IPS-11a (cell line): Measurements from ENCODE around the gene SH3PXD2B.
"Not testable (repeated sequence)": the region's sequence is repeated elsewhere in the genome, so short reads cannot be mapped to it uniquely, and the experiment has no call there.

Source experiments
- H3K4me3 ChIP-seq: one replicate; pipeline ENCODE4 v1.5.1; 2013; ENCODE audit warnings: low read depth, low read length, control low read depth

SH3PXD2B gene

DNA sequence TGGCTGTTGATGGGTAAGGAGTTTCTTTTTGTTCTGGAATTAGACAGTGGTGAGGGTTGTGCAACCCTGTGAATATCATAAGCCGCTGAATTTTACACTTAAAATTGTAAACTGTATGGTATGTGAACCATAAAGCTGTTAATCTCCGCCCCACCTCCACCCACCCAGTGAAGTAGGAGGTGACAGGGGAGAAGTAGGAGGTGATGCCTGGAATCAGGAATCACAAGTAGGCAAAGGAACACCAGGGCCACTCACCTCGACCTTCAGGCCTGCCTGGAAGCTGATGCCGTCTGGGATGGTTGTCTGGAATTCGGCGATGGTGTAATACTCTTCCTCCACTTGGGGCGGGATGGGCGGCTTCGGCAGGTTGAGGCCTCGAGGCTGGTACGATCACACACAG lies 108.4 kb downstream of the SH3PXD2B start:
- no peak overlapping the region for H3K4me3 ChIP-seq

DNA sequence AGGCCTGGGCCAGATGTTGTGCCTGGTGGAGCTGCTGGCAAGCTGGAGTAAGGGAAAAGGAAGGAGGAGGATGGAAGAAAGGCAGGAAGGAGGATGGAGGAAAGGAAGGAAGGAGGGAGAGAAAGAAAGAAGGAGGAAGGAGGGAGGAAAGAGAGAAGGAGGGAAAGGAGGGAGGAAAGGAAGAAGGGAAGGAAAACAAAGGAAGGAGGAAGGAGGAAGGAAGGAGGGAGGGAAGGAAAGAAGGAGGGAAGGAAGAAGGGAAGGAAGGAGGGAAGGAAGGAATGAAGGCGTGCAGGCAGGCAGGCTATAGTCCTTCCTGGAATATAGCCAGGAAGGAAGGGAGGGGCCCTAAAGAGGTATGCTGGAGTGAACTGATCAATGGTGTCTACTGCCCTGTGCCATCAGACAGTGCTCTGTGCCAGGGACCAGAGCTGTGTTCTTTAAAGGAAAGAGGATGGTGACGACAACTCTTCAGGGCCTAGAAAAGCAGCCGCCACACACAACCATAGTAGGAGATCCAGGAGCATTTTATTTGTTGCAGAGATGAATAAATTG lies 109.4 kb downstream of the SH3PXD2B start:
- no peak overlapping the region for H3K4me3 ChIP-seq

DNA sequence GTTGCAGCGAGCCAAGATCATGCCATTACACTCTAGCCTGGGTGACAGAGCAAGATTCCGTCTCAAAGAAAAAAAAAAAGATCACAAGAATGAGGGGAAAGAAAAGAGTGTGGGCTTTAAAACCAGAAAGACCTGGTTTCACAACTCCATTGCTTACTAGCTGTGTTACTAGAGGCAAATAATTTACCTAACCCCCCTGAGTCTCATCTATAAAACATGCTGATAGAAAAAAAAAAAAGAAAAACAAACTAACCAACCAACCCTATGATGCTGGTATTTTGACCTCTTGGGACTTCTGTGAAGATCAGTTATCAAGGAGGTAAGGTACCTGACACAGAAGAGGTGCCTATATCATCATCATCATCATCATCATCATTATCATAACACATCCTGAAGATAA lies 110.6 kb downstream of the SH3PXD2B start:
- no peak overlapping the region for H3K4me3 ChIP-seq

DNA sequence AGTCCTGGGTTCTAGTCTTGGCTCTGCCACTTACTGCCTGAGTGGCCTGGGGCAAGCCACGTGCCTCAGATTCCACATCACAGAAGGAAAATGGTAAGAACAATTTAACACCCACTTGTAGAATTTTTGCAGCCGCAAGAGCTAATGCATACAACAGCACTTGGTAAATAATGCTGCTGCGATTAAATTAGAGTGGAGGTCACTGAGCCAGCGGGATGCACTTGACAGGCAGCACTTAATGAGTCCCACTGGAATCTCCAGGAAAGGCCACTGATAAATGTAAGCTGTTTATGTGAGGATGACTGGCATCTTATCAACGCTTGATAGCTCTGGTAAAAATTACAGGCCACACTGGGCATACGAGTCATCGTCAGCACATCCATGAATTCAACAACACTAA lies 111.4 kb downstream of the SH3PXD2B start:
- no peak overlapping the region for H3K4me3 ChIP-seq

DNA sequence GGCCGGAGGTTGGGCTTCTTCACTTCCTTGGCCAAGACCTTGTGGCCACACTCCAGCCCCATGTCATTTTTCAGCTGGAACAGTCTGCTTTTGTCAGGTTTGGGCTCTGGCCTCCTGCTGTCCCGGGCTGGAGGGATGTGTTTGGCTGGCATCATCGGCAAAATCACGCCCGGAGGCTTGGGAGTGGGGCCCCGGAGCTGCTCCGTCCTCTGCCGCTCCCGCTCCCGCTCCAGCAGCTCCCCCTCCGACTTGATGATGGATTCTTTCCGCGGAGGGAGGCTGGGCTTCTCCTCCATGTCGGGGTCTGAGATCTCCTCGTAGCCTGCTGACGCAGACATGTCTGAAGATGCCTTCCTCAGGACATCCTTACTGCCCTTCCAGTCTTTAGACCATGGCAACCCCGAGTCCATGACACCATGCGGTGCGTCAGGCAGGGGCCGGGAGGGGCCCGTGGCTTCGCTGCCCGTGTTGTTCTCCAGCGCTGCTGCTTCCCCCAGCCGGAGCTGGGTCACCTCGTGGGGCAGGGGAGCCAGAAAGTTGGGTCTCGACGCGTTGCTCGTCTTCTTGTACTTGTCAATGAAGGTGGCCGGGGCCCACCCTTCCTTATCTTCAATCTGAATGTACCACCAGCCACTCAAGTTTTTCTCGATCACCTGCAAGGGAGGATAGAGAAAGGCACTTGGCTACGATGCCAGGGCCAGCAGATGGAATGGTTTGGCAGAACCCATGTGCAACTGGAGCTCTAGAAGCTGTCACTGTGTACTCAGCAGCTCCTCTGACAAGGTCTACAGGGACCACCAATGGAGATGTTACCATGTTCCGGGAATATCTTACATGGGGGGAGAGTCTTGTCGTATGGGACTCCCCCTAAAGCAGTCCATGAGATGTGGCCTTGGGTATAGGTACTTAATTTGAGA lies 114.8 kb downstream of the SH3PXD2B start:
- H3K4me3 ChIP-seq, result no peak overlapping the region

DNA sequence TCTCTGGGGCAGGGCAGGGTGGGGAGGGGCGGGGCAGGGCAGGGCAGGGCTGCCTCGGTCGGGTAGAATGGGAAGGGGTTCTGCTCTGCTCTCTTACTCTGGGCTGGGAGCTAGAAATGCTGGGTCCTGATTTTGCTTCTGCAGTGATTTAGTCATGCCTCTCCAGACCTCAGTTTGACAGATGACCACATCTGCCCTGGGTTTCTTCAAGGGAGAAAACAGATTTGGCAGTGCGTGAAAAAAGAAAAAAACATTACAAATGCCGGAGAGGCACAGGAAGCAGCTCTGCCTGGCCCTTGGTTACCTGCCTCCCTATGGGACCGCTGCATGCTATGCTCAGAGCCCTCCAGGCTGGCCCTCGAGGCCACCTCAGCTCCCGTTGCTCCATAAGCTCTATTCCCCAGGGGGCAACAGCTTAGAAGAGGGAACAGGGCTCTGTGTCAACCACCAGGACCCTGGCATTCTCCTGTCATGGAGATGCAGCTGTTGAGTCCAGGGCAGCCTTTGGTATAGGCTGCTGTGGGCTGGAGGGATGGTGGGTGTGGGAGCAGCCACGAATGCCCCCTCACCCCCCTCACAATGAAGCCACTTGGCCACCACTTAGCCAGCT lies 117.5 kb downstream of the SH3PXD2B start:
- no peak overlapping the region for H3K4me3 ChIP-seq

DNA sequence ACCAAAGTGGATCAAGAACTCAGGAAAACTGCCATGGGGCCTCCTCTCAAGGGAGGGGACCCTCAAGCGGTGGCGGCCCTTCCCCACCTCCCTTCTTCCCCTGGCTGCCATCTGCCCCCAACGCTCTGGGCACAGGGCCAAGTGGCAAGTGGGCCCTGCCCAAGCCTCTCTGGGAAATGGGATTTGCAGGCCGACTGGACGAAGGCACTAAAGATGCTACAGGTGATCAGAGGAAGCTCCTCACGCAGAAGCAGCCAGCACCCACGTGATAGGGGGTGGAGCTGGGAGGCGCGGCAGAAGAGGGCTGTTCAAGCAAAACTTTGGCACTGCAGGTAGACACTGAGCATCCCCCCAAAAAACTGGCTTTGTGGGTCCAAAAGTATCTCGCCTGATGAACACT lies 118.1 kb downstream of the SH3PXD2B start:
- no peak overlapping the region for H3K4me3 ChIP-seq

DNA sequence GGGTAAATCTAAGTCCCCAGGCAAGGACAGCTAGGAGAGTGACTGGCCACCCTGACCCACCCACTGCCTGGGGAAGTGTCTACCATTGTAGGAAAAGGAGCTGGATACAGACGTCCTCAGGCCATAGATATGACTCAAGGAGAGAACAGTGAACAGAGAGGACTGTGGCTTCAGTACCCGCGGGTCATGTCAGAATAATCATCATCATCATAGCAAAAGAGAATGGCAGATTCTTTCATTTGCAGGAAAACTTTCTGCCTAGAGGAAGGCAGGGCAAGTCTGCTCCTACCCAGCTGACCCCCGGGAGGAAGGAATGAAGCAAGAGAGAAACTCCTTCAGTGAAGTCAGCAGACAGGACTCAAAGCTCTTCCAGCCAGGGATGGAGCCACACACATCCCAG lies 118.6 kb downstream of the SH3PXD2B start:
- no peak overlapping the region for H3K4me3 ChIP-seq

DNA sequence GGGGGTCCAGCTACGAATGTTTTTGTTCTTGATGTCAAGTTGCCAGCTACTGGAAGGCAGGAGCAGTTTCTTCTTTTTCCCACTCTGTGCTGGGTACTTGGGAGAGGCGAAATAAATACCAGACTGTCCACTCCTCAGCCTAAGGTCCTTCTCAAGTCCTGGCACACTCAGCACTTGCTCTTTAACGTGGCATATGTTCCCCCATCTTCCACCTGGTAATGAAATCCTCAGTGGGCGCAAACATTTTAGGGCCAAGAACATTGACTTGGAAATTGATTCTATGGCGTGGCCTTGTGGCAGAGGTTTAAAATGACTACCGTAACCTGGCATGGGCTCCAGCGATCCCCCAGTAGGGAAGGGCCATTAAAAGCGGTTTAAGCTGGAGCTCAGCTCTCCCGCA lies 119.7 kb downstream of the SH3PXD2B start:
- no peak overlapping the region for H3K4me3 ChIP-seq

DNA sequence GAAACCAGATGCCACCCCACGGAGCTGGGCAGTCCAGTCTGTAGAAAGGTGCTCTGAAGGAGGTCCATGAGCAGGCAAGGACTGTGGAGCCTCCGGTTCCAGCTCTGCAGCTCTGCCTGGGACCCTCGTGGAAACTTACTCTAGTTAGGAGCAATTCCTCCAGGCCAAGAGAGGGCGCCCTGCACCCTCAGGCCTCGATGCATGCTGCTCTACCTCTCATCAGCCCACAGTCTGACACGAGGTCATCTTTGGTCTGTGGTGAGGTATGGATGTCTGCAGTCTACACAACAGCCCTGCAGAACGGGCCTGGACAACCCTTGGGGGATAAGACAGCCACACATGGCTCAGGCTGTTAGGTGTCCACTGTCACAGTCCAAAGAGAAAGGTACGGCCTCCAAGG lies 120.1 kb downstream of the SH3PXD2B start:
- no peak overlapping the region for H3K4me3 ChIP-seq

DNA sequence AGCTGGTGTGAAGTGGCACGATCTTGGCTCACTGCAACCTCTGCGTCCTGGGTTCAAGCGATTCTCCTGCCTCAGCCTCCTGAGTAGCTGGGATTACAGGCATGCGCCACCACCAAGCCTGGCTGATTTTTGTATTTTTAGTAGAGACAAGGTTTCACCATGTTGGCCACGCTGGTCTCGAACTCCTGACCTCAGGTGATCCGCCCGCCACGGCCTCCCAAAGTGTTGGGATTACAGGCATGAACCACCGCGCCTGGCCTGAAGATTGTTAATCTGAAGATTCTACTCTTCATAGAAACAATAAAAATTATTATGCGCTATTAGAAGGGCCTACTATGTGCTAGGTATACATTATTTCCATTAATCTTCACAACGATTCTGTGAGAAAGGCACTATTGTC lies 127.4 kb downstream of the SH3PXD2B start:
- H3K4me3 ChIP-seq, result not testable (repeated sequence)

DNA sequence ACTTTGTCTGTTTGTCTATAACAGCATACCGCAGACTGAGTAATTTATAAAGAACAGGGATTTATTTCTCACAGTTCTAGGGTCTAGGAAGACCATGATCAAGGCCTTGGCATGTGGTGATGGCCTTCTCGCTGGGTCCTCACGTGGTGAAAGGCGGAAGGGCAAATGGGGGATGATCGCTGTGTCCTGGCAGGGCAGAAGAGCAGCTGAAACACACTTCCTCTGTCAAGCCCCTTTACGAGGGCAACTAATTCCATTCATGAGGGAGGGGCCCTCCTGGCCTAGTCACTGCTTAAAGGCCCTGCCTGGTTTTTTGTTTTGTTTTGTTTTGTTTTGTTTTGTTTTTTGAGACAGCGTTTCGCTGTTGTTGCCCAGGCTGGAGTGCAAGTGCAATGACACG lies 128.9 kb downstream of the SH3PXD2B start:
- no peak overlapping the region for H3K4me3 ChIP-seq

DNA sequence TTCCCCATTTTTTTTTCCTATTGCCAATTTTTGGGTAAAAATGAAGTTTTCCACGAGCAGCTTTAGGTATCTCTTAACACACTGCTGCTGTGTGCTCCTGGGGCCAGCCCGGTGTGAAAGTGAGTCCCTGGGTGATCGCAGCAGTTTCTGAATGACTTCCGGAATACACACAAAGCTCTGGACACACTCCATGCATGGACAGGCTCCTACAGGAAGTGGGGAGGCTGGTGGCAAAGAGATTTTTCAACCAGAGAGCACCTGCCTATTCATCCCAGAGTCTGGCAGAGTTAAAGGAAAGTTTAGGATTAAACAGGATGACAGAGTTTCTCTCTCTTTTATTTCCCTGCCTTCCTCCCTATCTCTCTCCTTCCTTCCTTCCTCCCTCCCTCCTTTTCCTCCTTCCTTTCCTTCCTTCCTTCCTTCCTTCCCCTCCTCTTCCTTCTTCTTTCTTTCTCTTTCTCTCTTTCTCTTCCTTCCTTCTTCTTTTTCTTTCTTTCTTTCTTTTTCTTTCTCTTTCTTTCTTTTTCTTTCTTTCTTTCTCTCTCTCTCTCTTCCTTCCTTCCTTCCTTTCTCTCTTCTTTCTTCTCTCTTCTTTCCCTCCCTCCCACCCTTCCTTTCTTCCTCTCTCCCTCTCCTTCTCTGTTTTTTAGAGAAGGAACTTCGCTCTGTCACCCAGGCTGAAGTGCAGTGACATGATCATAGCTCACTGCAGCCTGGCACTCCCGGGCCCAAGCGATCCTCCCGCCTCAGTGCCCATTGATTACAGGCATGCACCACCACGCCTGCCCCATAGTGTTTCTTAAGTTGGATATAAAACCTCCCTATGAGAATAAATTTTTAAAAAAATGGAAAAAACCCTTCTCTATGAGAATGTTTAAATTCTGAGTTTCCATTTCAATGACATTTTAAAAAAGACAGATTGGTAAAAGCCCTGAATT lies 132.0 kb downstream of the SH3PXD2B start:
- no peak overlapping the region for H3K4me3 ChIP-seq

DNA sequence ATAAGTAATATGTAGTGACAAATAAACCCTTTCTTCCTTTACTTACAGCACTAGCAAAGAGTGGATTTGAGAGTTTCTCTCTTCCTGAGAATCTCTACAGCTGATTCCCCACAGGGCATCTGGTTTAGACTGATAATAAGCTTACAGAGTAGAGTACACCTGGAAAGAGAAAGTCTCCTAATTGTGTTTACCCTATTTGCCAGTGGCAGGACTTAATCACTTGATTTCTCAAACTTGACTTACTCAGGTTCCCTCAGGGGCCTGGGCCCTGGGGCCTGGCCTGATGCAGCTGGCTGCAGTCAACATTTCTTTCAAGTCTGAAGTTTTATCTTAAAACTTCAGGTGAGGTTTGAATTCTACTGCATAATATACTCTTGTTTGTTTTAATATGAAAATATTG lies 132.7 kb downstream of the SH3PXD2B start:
- no peak overlapping the region for H3K4me3 ChIP-seq

DNA sequence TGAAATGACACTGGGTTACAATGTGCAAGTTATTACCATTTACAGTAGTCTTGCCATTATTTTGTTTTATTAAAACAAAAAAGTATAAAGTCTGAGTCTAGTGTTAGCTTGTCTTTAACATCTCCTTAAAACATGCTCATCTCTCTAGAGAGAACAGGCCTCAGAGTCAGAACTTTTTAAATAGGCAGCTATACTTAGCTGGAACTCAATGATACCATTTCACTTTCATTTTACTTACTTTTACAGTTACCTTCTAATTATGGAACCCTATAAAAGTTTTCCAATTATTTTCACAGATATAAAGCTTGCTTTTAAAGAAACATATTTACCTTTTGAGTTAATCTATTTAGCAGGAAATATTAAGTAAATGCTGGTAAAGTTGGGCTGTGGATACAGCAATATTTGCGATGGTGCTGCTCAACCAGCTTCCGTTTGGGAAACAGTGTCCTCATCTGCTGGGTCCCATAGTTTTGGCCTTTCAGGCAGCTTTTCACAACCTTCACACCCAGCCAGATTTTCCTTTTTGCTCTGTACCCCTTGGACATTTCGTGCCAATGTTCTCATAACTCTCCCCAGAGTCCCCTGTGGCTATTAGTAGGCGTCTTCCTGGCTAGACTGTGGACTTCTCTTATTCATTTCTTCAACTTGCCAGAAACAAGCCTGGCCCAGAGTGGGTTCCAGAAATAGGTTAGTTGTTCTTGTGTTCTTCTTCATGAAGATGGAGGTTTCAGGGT lies 134.4 kb downstream of the SH3PXD2B start:
- H3K4me3 ChIP-seq, result no peak overlapping the region

DNA sequence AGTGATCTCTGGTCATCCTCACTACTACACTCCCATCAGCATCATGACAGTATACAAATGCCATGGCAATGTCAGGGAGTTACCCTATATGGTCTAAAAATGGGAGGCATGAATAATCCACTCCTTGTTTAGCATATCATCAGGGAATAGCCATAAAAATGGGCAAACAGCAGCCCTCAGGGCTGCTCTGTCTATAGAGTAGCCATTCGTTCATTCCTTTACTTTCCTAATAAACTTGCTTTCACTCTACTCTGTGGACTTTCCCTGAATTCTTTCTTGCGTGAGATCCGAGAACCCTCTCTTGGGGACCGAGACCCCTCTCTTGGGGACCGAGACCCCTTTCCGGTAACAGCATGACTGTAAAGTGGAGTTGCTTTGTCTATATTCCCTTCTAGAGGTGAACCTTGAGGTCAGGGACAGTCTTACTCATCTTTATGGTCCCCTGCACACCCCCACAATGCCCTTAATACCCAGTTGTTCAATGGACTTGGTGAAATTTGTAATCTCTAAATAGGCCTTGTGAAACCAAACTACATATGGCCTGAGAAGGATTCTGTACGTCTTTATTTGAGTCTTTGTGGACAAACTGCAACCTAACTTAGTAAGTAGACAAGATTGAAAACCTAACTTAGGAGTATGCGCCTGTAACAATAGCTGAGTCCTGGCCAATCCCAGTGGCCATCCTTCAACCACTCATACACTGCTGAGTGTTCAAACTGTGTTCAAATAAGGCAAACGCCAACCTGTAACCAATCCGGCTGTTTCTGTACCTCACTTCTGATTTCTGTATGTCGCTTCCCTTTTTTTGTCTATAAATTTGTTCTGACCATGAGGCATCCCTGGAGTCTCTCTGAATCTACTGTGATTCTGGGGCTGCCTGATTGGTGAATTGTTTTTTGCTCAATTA lies 138.5 kb downstream of the SH3PXD2B start:
- no peak overlapping the region for H3K4me3 ChIP-seq

DNA sequence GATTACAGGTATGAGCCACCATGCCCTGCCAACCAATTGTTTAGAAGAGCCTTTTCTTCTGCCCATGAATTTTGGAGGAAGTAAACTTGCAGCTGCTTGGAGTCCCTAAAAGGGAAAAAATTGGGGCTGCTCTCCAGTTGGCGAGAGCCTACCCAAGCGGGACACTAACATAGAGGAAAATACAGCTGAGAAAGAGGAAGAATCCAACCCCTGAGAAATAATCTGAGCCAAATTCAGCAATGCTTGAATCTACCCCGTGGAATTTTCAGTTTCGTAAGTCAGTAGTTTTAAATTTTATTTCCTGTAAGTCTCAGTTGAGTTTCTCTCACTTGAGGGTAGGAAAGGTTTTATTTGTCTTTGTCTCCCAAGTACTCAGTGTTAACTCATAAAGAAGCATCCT lies 140.4 kb downstream of the SH3PXD2B start:
- no peak overlapping the region for H3K4me3 ChIP-seq

DNA sequence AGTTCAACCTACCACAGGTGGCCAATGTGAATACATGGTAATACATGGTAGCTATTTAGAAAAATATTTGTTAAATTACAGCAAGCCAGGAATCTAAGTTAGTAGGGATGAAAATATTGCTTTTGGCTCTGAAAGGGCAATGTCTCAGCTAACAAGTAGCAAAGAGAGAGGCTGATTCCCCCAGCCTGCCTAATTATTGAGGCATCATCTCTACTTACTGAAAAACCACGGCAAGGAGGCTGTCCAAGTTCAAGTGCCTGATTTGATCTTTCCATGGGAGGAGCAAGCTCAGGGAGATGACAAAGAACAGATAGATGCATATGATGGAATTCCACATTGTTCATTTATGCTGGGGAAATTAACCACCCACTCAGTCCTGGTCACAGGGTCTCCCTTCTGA lies 142.0 kb downstream of the SH3PXD2B start:
- no peak overlapping the region for H3K4me3 ChIP-seq

DNA sequence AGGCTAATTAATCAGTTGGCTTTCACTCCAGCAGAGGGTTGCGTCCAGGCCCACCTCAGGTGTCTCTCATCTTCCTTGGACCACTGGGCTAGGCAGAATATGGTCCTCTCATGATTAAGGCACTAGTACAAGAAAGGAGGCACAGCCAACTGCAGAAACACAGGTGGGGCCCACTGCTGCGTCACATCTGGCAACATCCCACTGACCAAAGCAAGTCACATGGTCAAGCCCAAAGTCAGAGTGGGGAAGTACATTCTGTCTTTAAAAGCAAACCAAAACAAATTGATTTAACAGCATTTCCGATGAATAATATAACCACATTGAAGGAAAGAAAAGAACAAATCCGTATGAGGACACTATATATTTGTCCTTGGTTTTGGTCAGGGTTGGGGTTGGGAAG lies 142.7 kb downstream of the SH3PXD2B start:
- no peak overlapping the region for H3K4me3 ChIP-seq
